Endometrial microvascular endothelial cells (primary cell): ENCODE measurements around the gene CFAP210. TPM values are rescaled to one million over a fixed set of nuclear protein-coding genes. Genes with fewer than 3 reads are reported as not detected.
"Not testable (repeated sequence)": the region's sequence is repeated elsewhere in the genome, so short reads cannot be mapped to it uniquely, and the experiment has no call there.

Source experiments
- in situ Hi-C: cut with HindIII; loops from 2 replicates; pipeline ENCODE4 v1.10.0; 2017; ENCODE audit warnings: low sequenced_read_pairs, low pct_unique_long_range_greater_than_20kb; ENCODE audit errors: inconsistent ontology term
- total RNA-seq: library from RNA; depleted of rRNA; stranded (reverse); fragments of >200 nt; gene quantifications from one replicate; pipeline ENCODE4 v1.2.3, GENCODE V29; 2015; ENCODE audit errors: inconsistent ontology term

The CFAP210 gene
- total RNA-seq, 1 donor from 2014 or later: not detected

- in situ Hi-C loops: no loop called here
Measured at GRCh38 chr2:169715379-169716237, 21.4 kb upstream of the CFAP210 start.

DNA sequence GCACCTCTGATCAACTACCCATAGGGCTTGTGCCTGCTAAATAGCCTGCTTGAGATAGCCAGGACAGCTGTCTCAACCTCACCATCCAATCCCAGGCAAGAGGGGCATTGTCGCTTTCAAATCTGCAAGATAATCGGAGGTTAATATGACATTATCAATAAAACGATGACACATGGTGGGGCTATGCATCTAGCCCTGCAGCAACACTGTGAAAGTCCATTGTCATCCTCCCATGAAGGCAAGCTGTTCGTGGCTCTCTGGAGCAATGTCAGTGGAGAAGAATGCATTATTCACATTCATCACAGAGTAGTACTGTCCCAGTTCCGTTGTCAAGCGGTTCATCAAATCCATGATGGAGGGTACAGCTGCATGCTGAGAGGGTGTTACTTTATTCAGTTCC lies 20.5 kb upstream of the CFAP210 start:
- in situ Hi-C loops: no loop called here

DNA sequence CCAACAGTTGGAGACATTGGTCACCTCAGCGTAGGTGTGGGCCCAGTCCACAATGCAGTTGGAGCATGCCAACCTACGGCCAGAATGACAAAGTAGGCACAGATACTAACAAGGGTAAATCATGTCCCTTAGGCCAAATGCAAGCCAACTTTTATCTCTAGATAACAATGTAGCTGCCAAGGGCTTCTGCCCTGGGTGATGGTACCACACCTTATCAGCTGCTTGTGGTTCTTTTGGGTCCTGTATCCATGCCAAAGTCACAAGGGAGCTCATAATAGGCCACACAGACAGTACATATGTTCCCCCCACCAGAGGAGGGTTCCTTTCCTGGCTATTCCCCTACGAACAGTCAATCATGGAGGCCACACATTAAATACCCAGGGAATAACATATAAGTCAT lies 19.1 kb upstream of the CFAP210 start:
- in situ Hi-C loops: no loop called here

- in situ Hi-C loops: no loop called here
Measured at GRCh38 chr2:169712791-169713227, 18.6 kb upstream of the CFAP210 start.

DNA sequence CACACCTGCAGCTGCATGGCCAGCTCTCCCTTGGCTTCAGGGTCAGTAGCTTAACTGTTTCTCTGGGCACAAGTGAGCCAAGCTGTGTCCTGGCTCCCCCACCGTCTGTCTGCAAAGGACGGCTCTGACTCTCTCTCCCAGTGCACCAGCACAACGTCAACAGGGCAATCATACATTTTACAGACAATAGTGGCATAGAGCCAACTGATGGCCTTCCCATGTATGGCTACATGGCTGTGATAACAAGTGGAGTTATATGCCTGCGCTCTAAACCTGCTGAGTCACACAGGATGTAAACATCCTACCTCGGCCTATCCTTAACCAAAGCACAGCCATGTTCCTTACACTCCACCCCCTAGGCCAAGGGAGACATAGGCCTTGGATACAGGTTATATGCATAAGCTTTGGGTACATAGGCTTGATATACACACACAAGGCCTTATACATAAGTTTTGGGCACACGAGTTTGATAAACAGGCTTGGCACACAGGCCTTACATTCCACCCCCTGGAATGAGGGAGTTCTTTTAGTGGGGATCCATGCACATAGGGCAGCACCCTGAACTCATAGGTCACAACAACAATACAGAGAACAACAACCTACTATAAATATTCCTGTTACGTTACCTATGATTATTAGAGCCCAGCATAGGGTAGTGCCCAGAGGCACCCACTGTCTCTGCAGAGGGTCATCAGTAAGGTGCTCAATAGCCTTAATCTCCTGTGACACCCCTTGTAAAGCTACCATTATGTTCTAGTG lies 17.7 kb upstream of the CFAP210 start:
- in situ Hi-C loops: no loop called here

DNA sequence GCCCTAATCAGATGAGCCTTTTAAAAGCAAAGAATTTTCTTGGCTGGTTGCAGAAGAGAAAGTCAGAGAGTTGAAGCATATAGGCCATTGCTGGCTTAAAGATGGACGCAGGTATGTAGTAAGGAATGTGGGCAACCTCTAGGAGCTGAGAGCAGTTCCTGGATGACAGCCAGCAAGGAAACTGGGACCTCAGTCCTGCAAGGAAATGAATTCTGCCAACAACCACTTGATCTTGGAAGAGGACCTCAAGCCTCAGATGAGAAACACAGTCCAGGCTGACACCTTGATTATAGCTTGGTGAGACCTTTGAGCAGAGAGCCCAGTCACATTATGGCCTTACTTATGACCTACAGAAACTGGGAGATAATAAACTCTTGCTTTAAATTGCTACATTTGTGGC lies 15.8 kb upstream of the CFAP210 start:
- in situ Hi-C loops: no loop called here

DNA sequence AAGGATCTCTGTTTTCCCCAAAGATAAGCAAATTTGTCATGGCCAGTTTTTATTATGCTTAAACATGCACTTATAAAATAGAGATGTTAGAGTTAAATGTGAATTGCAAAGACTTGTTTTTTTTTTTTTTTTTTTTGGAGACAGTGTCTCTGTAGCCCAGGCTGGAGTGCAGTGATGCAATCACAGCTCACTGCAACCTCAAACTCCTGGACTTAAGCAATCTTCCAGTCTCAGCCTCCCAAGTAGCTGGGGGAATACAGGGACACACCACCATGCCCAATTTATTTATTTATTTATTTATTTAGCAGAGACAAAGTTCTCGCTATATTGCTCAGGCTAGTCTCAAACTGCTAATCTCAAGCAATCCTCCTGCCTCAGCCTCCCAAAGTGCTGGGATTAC lies 15.1 kb upstream of the CFAP210 start:
- in situ Hi-C loops: no loop called here

GRCh38 chr2:169707626-169708025 lies 13.4 kb upstream of the CFAP210 start:
- in situ Hi-C loops: no loop called here

GRCh38 chr2:169705927-169706326 lies 11.7 kb upstream of the CFAP210 start:
- in situ Hi-C loops: no loop called here

- in situ Hi-C loops: no loop called here
Measured at GRCh38 chr2:169704160-169704708, 10.0 kb upstream of the CFAP210 start.

GRCh38 chr2:169702996-169703395 lies 8.8 kb upstream of the CFAP210 start:
- in situ Hi-C loops: no loop called here

DNA sequence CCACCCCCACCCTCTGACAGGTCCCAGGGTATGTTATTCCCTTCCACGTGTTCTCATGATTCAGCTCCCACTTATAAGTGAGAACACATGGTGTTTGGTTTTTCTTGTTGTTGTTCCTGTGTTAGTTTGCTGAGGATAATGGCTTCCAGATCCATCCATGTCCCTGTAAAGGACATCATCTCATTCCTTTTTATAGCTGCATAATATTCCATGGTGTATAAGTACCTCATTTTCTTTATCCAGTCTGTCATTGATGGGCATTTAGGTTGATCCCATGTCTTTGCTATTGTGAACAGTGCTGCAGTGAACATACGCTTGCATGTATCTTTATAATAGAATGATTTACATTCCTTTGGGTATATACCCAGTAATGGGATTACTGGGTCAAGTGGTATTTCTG lies 5.0 kb upstream of the CFAP210 start:
- in situ Hi-C loops: not testable (repeated sequence)

DNA sequence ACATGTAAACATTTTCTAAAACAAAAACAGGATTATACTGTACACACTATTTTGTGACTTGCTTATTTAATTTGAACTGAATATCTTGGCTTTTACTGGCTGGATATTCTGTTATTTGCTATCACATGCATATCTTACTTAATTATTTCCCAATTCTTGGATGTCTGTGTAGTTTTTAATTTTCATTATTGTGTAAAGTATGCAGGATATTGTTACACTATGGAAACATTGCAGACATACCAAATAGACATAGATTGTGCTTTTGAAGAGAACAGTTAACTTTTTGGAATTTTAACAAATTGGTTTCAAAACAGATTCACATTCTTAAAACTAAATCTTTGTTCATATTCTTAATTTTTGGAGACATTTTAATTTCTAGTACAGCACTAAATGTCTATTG lies 2.2 kb upstream of the CFAP210 start:
- in situ Hi-C loops: no loop called here

- in situ Hi-C loops: no loop called here
Measured at GRCh38 chr2:169694894-169695260, 672 bp upstream of the CFAP210 start.

DNA sequence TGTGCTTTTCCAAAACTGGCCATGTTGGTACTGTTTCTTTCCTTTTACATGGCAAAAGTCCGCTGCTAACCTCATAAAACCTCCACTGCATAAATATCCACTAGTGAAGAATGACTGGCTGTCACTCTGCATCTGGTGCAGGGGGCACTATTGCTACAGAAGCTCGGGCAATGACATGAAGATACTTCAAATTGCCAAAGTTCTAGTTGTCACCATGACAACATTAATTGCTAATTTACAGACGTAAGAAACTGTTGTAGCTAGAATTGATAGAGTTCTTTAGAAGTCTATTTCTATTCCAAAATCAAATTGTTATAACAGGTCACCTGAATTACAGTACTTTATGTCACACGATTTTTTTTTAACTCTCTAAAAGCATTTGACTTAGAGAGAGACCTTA lies 845 bp downstream of the CFAP210 start:
- in situ Hi-C loops: no loop called here

DNA sequence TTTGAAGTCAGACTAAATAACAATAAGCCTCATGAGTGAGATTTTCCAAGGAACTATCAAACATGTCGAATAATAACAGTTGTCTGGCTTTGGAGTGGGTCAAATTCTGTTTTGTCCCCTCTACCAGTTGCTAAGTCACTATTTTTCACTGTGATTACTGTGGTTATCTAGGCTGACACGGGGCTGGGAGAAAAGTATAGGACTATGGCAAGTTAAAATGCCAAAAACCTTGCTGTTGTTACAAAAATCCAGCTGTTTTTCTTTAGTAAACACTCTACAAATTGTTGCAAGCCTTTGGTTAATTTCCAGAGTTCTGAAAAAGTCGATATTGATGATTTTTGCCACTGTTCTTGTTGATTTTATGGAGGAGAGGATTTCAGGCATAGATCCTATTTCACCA lies 1.5 kb downstream of the CFAP210 start:
- in situ Hi-C loops: no loop called here

GRCh38 chr2:169690958-169691357 lies 3.2 kb downstream of the CFAP210 start:
- in situ Hi-C loops: no loop called here

DNA sequence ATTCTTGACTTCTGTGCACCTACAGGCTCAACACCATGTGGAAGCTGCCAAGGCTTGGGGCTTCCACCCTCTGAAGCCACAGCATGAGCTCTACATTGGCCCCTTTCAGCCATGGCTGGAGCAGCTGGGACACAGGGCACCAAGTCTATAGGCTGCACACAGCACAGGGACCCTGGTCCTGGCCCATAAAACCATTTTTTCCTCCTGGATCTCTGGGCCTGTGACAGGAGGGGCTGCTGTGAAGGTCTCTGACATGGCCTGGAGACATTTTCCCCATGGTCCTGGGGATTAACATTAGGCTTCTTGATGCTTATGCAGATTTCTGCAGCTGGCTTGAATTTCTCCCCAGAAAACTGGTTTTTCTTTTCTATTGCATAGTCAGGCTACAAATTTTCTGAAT lies 6.3 kb downstream of the CFAP210 start:
- in situ Hi-C loops: not testable (repeated sequence)

DNA sequence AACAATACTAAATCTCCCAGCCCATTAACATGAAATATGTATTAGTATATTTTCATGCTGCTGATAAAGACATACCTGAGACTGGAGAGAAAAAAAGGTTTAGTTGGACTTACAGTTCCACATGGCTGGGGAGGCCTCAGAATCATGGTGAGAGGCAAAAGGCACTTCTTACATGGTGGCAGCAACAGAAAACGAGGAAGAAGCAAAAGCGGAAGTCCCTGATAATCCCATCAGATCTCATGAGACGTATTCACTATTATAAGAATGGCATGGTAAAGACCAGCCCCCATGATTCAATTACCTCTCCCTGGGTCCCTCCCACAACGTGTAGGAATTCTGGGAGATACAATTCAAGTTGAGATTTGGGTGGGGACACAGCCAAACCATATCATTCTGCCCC lies 7.4 kb downstream of the CFAP210 start:
- in situ Hi-C loops: not testable (repeated sequence)

DNA sequence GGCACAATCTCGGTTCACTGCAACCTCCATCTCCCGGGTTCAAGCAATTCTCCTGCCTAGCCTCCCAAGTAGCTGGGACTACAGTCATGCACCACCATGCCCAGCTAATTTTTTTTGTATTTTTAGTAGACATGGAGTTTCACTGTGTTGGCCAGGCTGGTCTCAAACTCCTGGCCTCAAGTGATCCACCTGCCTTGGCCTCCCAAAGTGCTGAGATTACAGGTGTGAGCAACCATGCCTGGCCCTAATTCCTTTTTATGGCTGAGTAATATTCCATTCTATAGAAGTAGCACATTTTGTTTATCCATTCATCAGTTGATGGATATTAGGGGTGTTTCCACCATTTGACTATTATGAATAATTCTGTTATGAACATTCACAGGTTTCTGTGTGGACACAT lies 9.5 kb downstream of the CFAP210 start:
- in situ Hi-C loops: not testable (repeated sequence)
